NCI-H526 (cell line): Measurements from ENCODE around the gene PDE7B.
A peak's percentile ranks its signal among the peaks of the same experiment; 100 is the strongest.

Experiments
- DNase-seq, 2 experiments: peaks; one replicate each; lab custom pipeline; 2025; lab: John Stamatoyannopoulos, UW

PDE7B gene

GRCh38 chr6:135990855-135991464 is 139.5 kb downstream of the PDE7B start:
- DNase-seq, result no peak

GRCh38 chr6:135992739-135993138 is 141.2 kb downstream of the PDE7B start:
- no peak for DNase-seq

- no peak for DNase-seq
Observed at GRCh38 chr6:135993361-135993760, 141.9 kb downstream of the PDE7B start.

GRCh38 chr6:135994857-135995544 is 143.5 kb downstream of the PDE7B start:
- DNase-seq, result no peak

GRCh38 chr6:135995545-135995898 is 144.0 kb downstream of the PDE7B start:
- DNase-seq, result no peak

- no peak for DNase-seq
Observed at GRCh38 chr6:135996668-135997067, 145.2 kb downstream of the PDE7B start.

GRCh38 chr6:135999393-135999792 is 147.9 kb downstream of the PDE7B start:
- DNase-seq, result no peak

GRCh38 chr6:136007345-136007744 is 155.8 kb downstream of the PDE7B start:
- DNase-seq, result no peak

GRCh38 chr6:136011475-136011874 is 160.0 kb downstream of the PDE7B start:
- no peak for DNase-seq

GRCh38 chr6:136012198-136012887 is 160.8 kb downstream of the PDE7B start:
- no peak for DNase-seq

GRCh38 chr6:136012943-136013342 is 161.4 kb downstream of the PDE7B start:
- DNase-seq, result no peak

- DNase-seq, result no peak
Observed at GRCh38 chr6:136014454-136015437, 163.2 kb downstream of the PDE7B start.

- DNase-seq, result no peak
Observed at GRCh38 chr6:136015531-136015930, 164.0 kb downstream of the PDE7B start.

- DNase-seq, result no peak
Observed at GRCh38 chr6:136016228-136017225, 165.0 kb downstream of the PDE7B start.

GRCh38 chr6:136020691-136021090 is 169.2 kb downstream of the PDE7B start:
- DNase-seq, result no peak

GRCh38 chr6:136022224-136022874 is 170.8 kb downstream of the PDE7B start:
- no peak for DNase-seq

- no peak for DNase-seq
Observed at GRCh38 chr6:136024711-136025110, 173.2 kb downstream of the PDE7B start.

GRCh38 chr6:136025736-136026135 is 174.2 kb downstream of the PDE7B start:
- DNase-seq, result no peak

- no peak for DNase-seq
Observed at GRCh38 chr6:136030131-136030530, 178.6 kb downstream of the PDE7B start.

- peak; percentile 12 to 60 for DNase-seq
Observed at GRCh38 chr6:136031982-136032381, 180.5 kb downstream of the PDE7B start.
